HG02642 (cell line): ENCODE results near the gene ASIC3.
"Not testable (repeated sequence)": the region's sequence is repeated elsewhere in the genome, so short reads cannot be mapped to it uniquely, and the experiment has no call there.

Source experiments
- ATAC-seq: cut with Tn5 transposase; IDR thresholded peaks from one replicate; pipeline ENCODE4 v1.9.1; 2021; ENCODE audit warnings: mild to moderate bottlenecking; ENCODE audit not compliant: unreplicated experiment, poor library complexity

Gene ASIC3

DNA sequence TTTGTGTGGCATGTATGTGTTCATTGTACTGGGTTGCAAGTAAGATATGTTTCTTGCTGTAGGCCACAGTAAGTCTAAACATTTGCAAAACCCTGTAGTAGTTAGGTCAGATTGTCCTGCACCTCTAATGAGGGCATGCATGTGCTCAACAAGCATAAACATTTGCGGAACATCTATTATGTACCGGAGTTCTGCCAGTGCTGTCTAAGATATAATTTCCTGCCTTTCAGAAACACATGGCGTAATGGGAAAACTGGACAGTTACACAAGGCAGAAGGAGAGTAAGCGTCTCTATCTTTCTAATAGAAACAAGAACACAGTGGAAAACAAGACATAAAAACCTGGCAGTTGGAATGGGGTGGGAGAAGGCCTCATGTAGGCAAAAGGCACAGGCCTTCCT, 17.3 kb upstream of the ASIC3 start:
- no peak for ATAC-seq

DNA sequence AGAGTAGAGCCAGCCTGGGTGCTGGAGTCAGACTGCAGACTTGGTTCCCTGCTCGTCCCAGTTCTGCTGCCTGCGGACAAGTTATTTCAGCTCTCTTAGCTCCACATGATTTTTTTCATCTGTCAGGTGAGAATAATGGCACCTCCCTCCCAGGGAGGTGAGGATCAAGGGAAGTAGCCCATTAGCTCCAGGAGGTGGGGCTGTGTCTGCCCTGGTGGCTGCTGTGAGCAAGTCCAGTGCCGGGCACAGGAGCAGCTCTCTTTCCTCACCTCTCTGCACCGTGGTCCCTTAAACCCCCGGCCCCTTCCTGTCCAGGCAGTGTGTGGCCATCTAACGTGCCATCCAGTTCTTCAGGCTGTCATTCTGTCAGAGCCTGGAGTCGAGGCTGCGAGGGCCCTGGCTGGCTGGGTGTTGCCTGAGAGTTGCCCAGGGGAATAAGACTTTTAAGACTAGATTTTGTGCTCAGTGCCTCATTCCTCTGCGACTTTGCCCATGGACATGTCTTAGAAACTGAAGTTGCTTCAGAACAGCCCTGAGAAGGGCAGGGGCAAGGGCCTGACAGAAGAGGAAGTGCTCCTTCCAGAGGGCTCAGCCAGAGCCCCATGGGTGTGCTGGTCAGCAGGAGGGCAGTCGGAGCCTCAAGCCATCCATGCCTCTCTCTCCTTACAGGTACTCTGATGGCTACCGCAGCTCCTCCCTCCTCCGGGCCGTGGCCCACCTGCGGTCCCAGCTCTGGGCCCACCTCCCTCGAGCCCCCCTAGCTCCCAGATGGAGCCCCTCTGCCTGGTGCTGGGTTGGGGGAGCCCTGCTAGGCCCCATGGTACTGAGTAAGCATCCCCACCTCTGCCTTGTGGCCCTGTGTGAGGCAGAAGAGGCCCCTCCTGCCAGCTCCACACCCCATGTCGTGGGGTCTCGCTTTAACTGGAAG, 15.1 kb upstream of the ASIC3 start:
- ATAC-seq = no peak

DNA sequence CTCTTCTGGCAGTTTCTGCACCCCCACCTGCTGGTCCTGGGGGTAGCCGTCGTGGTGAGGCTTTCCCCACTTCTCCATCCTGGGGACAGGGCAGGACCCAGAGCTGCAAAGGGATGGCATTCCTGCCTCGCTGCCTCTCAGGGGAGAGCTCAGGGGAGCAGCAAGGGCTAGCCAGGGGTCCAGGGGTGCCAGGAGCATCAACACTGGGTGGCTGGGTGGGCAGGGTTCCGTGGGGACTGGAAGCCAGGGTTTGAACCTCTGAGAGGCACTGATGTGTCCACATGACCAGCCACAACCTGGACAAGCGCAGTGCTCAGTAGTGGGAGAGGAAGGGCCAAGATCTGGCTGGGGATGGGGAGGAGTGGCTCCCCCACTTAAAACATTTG, 14.5 kb upstream of the ASIC3 start:
- no peak for ATAC-seq

DNA sequence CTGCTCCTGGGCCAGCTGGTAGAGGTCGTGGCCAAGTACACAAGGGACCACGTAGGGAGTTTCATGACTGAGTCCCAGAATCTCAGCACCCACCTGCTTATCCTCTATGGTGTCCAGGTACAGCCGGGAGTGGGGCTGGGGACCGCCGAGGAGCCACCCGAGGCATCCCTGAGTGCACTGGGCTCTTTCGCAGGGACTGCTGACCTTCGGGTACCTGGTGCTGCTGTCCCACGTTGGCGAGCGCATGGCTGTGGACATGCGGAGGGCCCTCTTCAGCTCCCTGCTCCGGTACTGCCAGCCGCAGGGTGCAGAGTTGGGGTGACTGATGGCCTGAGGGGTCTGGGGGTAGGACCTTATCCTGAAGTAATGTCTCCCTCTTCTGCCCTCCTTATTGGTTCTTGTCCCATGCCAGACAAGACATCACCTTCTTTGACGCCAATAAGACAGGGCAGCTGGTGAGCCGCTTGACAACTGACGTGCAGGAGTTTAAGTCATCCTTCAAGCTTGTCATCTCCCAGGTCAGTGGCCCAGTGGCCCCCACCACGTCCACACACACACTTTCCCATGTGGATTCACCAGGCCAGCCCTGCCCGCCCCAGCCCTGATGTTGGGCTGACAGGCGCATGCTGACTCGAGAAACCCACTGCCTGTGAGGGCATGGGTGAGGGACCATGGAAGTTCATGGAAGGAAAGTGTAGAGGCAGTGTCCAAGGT, 13.9 kb upstream of the ASIC3 start:
- no peak for ATAC-seq

DNA sequence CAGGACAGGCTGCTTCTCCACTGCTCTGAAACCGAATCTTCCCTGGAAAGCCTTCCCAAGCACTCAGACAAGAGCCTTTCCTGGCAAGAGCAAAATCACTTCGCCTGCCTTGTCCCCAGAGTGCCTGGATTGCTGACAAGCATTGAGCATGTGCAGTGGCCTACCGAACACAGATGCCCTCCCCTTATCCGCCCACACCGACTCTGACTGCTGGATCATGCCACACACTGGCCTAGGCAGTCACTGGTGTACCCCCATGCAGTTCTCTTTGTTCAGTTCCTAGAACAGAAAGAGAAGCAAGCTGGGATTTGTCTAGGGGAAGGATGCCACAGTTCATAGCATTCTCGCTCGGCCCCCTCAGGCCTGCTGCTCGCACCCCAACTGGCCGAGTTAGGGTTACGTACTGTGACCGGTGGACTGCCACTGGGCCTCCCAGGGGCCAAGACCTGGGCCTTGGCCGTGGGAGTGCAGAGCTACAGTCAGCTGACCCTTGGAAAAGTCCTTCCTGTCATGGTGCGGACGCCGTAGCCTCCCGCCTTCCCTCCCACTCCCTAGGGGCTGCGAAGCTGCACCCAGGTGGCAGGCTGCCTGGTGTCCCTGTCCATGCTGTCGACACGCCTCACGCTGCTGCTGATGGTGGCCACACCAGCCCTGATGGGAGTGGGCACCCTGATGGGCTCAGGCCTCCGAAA, 13.2 kb upstream of the ASIC3 start:
- no peak for ATAC-seq

DNA sequence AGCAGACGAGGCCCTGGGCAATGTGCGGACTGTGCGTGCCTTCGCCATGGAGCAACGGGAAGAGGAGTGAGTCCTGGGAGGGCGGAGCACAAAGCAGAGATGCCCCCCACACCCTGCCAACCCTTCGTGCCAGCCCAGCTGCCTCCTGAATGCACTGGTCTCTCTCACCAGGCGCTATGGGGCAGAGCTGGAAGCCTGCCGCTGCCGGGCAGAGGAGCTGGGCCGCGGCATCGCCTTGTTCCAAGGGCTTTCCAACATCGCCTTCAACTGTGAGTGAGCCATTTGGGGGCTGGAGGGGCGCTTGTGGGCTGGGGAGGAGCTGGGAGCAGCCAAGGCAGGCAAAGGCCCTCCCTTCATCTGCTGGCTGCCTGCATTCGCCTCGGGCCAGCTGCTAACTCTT, 12.4 kb upstream of the ASIC3 start:
- no peak for ATAC-seq

DNA sequence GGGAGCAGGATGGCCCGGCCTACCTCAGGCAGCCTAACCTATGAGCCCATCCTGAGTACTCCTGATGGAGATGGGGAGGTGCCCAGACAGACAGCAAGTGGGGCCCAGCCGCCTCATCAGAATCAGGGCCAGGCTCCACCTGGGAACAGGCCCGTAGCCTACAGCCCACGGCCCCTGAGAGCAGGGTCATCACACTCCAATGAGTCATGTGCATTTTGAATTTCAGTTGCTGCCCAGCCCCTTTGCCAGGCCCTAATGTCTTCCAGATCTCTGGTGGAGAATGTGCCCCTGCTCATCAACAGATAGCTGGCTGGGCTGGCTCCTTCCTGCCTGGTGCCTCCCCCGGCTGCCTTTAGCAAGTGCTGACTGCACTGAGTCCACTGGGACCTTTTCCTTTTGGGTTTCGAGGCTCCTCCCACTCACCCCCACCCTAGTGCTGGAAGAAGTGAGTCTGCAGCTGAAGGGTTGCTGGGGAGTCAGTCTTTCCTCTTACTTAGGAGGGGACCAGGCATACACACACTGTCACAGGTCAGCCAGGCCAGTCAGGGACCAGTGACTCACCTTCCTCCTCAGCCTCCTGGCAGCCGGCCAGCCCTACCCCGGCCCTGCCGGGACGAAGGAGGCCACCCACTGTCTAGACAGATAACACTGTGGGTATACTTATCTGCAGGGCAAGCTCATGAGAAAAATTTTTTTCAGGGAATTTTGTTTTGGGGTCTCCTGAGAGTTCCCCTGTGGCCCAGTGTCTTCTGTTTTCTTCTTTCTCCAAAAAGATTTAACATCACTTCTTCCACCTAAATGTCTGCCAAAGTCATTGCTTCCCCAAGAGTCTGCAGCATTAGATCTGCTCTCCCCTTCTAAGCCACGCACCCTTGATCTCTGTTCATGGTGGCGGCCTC, 9.1 kb upstream of the ASIC3 start:
- ATAC-seq = no peak

DNA sequence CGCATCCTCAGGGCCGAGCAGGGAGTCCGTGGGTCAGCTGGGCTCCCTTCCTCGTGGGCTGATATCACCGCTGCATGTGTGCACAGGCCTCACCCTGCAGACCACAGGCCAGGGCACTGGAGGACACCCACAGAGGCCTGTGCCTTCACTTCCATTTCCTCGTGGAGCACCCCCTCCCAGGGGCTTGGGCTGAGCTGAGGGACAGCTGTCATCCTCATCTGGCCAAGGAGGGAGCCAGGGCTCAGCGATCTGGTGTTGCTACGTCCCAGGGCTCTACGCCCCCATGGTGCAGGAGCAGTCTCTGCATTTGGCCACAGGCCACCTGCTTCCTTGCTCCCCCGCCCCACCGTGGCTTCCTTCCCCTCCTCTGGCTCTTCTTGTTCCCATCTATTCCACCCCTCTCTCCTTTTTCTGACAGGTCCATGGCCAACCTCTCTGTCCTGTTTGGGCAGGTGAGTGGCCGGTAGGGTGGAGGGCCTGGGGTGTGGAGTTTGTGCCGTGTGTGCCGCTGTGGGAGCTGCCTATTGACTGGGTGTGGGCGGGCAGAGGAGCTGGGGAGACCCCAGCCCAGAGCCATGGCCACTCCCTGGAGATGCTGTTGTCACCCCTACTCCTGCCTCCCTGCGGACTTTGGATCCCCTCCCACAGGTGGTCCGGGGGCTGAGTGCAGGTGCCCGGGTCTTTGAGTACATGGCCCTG, 8.3 kb upstream of the ASIC3 start:
- no peak for ATAC-seq

DNA sequence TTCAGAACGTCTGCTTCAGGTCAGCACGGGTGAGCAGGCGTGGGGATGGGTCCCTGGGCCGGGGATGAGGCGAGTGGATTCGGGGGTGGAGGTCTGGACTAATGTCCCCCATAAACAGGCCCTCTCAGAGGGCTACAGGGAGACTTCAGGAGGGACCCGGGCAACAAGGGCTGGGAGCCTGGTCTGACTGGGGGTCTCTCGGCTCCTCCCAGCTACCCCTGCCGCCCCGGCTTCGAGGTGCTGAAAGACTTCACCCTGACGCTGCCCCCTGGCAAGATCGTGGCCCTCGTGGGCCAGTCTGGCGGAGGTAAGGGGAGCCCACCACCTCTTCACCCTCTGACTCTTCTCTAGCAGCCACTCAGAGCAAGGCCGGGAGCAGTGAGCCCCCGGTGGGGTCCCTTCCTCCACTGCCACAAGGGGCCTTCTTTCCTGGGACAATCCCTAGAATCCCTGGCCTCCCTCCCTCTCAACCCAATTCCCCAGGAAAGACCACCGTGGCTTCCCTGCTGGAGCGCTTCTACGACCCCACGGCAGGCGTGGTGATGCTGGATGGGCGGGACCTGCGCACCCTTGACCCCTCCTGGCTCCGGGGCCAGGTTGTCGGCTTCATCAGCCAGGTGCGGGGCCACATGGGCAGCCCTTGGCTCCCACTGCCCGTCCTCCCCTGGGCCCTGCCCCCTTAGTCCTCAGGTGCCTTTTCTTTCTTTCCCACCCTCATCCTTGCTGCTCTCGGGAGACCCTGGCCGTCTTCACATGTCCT, 7.5 kb upstream of the ASIC3 start:
- no peak for ATAC-seq

DNA sequence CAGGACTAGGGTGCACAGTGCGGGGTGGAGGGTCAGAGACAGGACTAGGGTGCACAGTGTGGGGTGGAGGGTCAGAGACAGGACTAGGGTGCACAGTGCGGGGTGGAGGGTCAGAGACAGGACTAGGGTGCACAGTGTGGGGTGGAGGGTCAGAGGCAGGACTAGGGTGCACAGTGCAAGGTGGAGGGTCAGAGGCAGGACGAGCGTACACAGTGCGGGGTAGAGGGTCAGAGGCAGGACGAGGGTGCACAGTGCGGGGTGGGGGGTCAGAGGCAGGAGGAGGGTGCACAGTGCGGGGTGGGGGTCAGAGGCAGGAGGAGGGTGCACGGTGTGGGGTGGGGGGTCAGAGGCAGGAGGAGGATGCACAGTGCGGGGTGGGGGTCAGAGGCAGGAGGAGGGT, 4.9 kb upstream of the ASIC3 start:
- ATAC-seq = not testable (repeated sequence)

DNA sequence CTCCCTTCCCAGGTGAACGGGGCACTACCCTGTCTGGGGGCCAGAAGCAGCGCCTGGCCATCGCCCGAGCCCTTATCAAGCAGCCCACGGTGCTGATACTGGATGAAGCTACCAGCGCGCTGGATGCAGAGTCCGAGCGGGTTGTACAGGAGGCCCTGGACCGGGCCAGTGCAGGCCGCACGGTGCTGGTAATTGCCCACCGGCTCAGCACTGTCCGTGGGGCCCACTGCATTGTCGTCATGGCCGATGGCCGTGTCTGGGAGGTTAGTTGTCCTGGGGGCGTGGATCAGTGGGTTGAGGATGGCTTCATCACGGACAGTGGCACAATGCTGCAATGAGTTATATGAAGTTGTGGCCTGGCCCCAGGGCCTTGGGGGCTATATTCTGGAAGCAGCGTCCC, 4.4 kb upstream of the ASIC3 start:
- no peak for ATAC-seq

DNA sequence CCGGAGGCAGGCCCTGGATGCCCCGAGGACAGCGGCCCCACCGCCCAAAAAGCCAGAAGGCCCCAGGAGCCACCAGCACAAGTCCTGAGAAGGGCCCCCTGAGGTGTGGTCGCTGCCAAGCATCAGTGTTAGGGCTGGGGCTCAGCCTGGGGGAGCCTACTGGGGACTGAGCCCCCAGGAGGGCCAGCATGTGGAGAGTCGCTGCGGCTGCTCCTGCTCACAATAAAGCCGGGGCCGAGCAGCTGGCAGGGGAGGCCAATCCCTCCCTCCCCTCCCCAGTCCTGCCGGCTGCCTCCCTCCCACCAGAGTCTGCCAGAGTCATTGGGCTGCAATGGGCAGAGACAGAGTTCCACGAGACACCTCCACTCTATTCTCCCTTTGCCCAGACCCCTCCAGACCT, 3.1 kb upstream of the ASIC3 start:
- ATAC-seq = no peak

DNA sequence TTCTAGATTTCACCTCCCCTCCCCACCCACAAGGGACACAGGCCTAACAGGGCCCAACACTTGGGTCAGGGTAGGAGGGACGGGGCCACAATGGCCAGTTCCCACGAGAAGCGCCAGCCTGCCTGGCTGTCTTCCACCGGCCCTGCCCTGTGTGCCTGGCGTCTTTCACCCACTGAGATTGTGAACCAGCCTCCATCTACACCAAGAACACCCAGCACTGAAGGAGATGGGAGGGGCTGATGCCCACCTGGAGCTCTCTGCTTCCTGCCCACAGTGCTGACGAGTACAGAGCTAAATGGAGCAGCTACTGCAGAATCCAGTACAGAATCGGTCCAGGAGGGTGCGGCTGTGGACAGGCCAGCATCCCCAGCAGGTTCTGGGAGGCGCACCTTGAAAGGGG, 2.4 kb upstream of the ASIC3 start:
- no peak for ATAC-seq

DNA sequence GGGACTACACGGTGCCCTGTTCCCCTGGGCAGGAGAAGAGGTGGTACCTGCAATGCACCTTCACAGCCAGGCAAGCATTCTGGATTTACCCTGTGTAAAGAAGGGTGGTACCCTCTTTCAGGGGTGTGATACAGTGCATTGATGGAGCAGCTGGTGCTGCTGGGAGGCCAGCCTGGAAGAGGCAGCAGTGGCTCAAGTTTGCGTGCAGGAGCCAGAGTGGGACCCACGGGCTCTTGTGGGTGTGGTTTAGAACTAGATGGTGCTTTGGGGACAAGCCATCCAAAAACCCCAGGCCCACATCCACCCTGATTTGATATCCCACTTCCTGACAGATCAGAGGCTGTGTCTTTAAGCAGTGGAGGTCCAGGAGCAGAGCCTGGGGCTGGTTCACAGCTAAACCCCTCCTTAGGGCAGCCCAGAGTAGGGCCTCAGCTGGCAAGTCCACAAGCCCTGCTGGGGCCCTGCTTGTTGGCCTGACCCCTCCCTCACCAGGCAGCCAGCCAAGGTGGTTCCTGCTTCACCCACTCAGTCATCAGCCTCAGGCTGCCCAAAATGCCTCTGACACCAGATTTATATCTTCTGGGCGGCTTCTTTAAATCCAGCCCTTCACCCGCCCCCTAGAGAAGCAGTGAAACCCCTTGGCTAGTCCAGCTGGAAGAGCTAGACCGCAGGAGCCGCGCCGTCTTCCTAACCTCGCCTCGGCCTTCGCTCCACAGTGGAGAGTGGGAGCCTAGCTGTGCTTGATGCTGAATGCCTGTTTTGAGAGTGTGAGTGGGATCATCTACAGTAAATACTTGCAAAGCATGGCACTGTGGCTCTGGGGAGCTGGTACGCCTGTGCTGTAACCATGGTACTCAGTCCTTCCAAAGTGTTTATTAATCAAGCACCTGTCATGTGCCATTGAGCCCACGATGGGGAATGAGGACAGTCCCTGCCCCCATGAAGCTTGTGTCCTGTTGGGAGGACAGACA, 1.4 kb upstream of the ASIC3 start:
- no peak for ATAC-seq

DNA sequence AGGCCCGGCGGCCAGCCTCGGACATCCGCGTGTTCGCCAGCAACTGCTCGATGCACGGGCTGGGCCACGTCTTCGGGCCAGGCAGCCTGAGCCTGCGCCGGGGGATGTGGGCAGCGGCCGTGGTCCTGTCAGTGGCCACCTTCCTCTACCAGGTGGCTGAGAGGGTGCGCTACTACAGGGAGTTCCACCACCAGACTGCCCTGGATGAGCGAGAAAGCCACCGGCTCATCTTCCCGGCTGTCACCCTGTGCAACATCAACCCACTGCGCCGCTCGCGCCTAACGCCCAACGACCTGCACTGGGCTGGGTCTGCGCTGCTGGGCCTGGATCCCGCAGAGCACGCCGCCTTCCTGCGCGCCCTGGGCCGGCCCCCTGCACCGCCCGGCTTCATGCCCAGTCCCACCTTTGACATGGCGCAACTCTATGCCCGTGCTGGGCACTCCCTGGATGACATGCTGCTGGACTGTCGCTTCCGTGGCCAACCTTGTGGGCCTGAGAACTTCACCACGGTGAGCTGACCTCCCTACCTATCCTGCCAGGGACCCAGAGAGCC, 656 bp downstream of the ASIC3 start:
- no peak for ATAC-seq

DNA sequence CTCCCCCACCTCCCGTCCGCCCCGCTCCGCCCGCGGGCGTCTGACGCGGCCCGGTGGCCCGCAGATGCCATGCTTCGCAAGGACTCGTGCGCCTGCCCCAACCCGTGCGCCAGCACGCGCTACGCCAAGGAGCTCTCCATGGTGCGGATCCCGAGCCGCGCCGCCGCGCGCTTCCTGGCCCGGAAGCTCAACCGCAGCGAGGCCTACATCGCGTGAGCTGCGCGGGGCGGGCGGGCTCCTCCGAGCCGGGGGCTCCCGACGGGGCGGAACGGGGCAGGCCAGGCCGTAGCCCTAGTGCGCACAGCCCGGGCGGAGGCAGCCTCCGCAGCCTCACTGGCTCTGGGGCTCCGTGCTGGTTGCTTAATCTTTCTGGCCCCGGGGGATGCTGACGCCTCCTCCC, 2.8 kb downstream of the ASIC3 start:
- ATAC-seq = no peak

DNA sequence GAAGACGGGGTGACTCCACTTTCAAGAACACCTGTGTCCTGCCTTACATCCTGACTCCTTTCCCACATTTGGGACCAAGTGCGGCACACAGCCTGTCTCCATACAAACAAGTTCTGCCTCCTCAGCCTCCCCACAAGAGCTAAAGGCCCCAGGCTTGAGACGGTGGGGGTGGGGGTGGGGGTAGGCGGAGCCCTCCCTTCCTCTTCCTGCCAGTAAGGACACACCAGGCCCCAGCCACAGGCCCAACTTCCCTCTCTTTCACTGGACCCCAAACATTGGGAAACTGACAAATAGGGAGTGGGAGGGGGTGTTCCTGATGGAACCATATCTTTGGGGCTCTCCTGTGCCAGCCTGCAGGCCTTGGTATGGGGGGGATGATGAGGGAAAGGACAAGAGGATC, 4.8 kb downstream of the ASIC3 start:
- no peak for ATAC-seq

DNA sequence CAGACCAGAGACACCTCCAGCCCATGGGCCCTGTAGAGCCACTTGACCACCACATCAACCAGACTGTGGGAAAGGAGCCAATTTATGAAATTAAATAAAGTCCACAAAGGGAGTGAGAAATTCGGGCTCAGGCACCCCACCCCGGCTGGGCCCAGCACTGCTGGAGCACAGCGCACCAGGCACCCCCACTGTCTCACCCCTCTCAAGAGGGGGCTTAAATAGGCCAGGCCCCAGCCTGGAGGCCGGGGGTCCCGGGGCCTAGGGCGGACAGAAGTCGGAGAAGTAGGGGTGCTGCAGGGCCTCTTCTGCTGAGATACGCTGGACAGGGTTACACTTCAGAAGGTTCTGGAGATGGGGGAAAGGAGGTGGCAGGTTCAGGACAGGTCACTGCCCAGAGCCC, 5.4 kb downstream of the ASIC3 start:
- no peak for ATAC-seq
